KMS-11 (cell line): ENCODE data around the gene TAF6.
A peak's percentile ranks its signal among the peaks of the same experiment; 100 is the strongest.

Experiments used
- H2AFZ ChIP-seq: fragments of 200-600 bp; sonication (generic); 2 replicates; pipeline ENCODE4 v1.6.1; 2016; ENCODE audit warnings: antibody characterized with exemption, mixed run types, low read depth
- H3K27ac ChIP-seq: fragments of 200-600 bp; sonication (generic); 2 replicates; pipeline ENCODE4 v1.6.1; 2016; ENCODE audit warnings: mild to moderate bottlenecking, mixed run types
- H3K27me3 ChIP-seq: fragments of 200-600 bp; sonication (generic); 2 replicates; pipeline ENCODE4 v1.6.1; 2017; ENCODE audit warnings: mild to moderate bottlenecking, low read depth, mixed run types, moderate library complexity; ENCODE audit not compliant: insufficient read depth
- H3K36me3 ChIP-seq: fragments of 200-600 bp; sonication (generic); 2 replicates; pipeline ENCODE4 v1.6.1; 2017; ENCODE audit warnings: mild to moderate bottlenecking, mixed run types; ENCODE audit not compliant: insufficient read depth
- H3K4me1 ChIP-seq: fragments of 200-600 bp; sonication (generic); 2 replicates; pipeline ENCODE4 v1.6.1; 2016; ENCODE audit warnings: mild to moderate bottlenecking, low read depth, mixed run types; ENCODE audit not compliant: poor library complexity, severe bottlenecking
- H3K4me2 ChIP-seq: fragments of 200-600 bp; sonication (generic); 2 replicates; pipeline ENCODE4 v1.7.0; 2016; ENCODE audit warnings: mild to moderate bottlenecking, mixed run types
- H3K4me3 ChIP-seq: fragments of 200-600 bp; sonication (generic); IDR thresholded peaks from 2 replicates; pipeline ENCODE4 v1.6.1; 2017; ENCODE audit warnings: low read depth, low read length, mixed read lengths; ENCODE audit not compliant: insufficient read depth
- H3K79me2 ChIP-seq: fragments of 200-600 bp; sonication (generic); 2 replicates; pipeline ENCODE4 v1.6.1; 2016; ENCODE audit warnings: low read depth, mixed run types; ENCODE audit not compliant: insufficient read depth
- H3K9ac ChIP-seq: fragments of 200-600 bp; sonication (generic); 2 replicates; pipeline ENCODE4 v1.6.1; 2016; ENCODE audit warnings: mild to moderate bottlenecking, mixed run types
- H4K20me1 ChIP-seq: fragments of 200-600 bp; sonication (generic); 2 replicates; pipeline ENCODE4 v1.6.1; 2016; ENCODE audit warnings: mild to moderate bottlenecking, mixed run types; ENCODE audit not compliant: insufficient read depth
- TF ChIP-seq, protein P1 (sequence below): fragments of 200-600 bp; sonication (generic); conservative IDR thresholded peaks from 2 replicates; pipeline ENCODE4 v1.6.1; 2017; ENCODE audit warnings: low read depth, mild to moderate bottlenecking, antibody characterized with exemption, low read length, moderate library complexity, mixed read lengths

The TAF6 gene

GRCh38 chr7:100100420-100101015 lies 18.6 kb downstream of the TAF6 start:
- peak overlapping the region; percentile 100 for H3K9ac ChIP-seq
- H2AFZ ChIP-seq = peak overlapping the region; percentile 36; the same call in 1 of the 2 replicates
- peaks cover 14% of the 10 kb centered on the region for H3K4me1 ChIP-seq
- H3K27ac ChIP-seq = peak overlapping the region; percentile 98
- TF ChIP-seq, protein P1, sequence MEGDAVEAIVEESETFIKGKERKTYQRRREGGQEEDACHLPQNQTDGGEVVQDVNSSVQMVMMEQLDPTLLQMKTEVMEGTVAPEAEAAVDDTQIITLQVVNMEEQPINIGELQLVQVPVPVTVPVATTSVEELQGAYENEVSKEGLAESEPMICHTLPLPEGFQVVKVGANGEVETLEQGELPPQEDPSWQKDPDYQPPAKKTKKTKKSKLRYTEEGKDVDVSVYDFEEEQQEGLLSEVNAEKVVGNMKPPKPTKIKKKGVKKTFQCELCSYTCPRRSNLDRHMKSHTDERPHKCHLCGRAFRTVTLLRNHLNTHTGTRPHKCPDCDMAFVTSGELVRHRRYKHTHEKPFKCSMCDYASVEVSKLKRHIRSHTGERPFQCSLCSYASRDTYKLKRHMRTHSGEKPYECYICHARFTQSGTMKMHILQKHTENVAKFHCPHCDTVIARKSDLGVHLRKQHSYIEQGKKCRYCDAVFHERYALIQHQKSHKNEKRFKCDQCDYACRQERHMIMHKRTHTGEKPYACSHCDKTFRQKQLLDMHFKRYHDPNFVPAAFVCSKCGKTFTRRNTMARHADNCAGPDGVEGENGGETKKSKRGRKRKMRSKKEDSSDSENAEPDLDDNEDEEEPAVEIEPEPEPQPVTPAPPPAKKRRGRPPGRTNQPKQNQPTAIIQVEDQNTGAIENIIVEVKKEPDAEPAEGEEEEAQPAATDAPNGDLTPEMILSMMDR = no peak
- peak overlapping the region; percentile 73 for H3K4me3 ChIP-seq
- 0 out of 2 replicates have a peak, but pooled peaks cover 5% of the 10 kb centered on the region for H4K20me1 ChIP-seq
- peaks cover 34% of the 10 kb centered on the region; the same call in 1 of the 2 replicates for H3K36me3 ChIP-seq
- H3K79me2 ChIP-seq = peaks cover 45% of the 10 kb centered on the region
- no peaks in the 10 kb centered on the region for H3K27me3 ChIP-seq
- H3K4me2 ChIP-seq = peak overlapping the region; percentile 70

DNA sequence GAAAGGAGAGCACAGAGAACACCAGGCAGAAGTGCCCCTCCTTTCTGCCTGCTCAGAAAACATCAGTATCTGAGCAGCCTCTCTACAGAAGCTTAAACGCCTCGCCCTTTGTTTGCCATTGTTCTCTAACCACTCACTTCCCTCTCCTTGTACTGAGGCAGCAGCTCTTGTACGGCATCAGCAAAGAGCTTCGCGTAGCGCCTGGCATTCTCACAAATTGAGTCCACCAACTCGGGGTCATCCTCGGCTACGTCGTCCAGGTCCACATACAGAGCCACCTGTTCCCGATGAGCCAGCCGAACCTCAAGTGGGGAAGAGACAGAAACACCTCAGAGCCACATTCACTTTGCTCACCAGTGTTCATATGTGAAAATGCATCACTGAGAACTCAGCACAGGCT lies 19.7 kb downstream of the TAF6 start:
- Histone ChIP-seq H3K79me2 (peaks cover 45% of the 10 kb centered on the region), H2AFZ (no peak overlapping the region), H3K36me3 (peaks cover 42% of the 10 kb centered on the region; the same call in 1 of the 2 replicates), H3K9ac (no peak overlapping the region), H3K4me3 (no peak overlapping the region), H3K4me2 (peak overlapping the region; percentile 70), H3K27me3 (no peaks in the 10 kb centered on the region), H3K27ac (no peak overlapping the region), H4K20me1 (0 out of 2 replicates have a peak, but pooled peaks cover 5% of the 10 kb centered on the region), H3K4me1 (peaks cover 14% of the 10 kb centered on the region)
- TF ChIP-seq, protein P1 = no peak

DNA sequence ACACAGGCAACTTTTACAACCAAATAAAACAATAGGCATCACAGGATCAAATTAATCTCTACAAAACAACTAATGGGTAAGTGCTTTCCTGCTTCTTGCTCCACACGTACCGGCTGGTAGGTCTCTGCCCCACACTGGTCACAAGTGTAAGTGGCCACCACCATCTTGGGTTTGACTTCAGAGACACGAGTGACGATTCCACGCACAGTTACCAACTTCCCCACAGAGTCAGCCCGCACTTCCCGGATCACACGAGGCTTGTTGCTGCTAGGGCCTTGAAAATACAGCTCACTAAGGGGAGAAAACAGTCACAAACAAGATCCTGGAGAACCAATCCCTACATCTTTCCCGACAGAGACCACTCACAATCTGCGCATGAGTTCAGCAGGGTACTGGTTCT lies 20.2 kb downstream of the TAF6 start:
- TF ChIP-seq, protein P1 = no peak
- Histone ChIP-seq H3K9ac (no peak overlapping the region), H3K4me2 (no peak overlapping the region), H3K36me3 (peaks cover 48% of the 10 kb centered on the region; the same call in 1 of the 2 replicates), H3K27ac (no peak overlapping the region), H3K4me1 (peaks cover 14% of the 10 kb centered on the region), H2AFZ (no peak overlapping the region), H3K4me3 (no peak overlapping the region), H3K27me3 (no peaks in the 10 kb centered on the region), H3K79me2 (peaks cover 45% of the 10 kb centered on the region), H4K20me1 (0 out of 2 replicates have a peak, but pooled peaks cover 5% of the 10 kb centered on the region)

DNA sequence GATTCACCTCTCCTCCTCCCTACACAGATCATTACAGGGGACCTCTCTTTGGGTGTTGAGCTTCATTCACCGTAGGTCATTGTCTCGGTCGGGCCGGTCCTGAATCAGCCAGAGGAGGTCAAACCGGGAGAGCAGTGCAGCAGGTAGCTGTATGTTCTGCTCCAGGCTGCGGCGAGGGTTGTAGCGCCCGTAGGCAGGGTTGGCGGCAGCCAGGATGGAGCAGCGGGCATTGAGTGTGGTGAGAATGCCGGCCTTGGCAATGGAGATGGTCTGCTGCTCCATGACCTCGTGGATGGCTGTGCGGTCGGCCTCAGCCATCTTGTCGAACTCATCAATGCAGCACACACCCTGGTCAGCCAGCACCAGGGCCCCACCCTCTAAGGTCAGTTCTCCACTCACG lies 23.5 kb downstream of the TAF6 start:
- Histone ChIP-seq H4K20me1 (0 out of 2 replicates have a peak, but pooled peaks cover 5% of the 10 kb centered on the region), H3K4me1 (peaks cover 7% of the 10 kb centered on the region), H3K79me2 (peaks cover 36% of the 10 kb centered on the region), H3K4me2 (no peak overlapping the region), H3K4me3 (no peak overlapping the region), H3K9ac (no peak overlapping the region), H2AFZ (no peak overlapping the region), H3K27me3 (no peaks in the 10 kb centered on the region), H3K36me3 (peaks cover 71% of the 10 kb centered on the region; the same call in 1 of the 2 replicates), H3K27ac (no peak overlapping the region)
- TF ChIP-seq, protein P1 = no peak
